Activated CD4-positive, alpha-beta T cell treated with anti-CD3 and anti-CD28 coated beads for 36 hours (primary cell): Measurements from ENCODE around the gene KNCN. TPM values are rescaled to one million over a fixed set of nuclear protein-coding genes. Genes with fewer than 3 reads are reported as not detected.

Experiments
- ATAC-seq: fragments of 200-7000 bp; cut with Tn5 transposase; one replicate; pipeline ENCODE4 v1.10.0; 2021; ENCODE audit warnings: mild to moderate bottlenecking, moderate library complexity
- CTCF ChIA-PET: fragments of 350-600 bp; sonication (Branson Sonifier 250); formaldehyde crosslinking; loops from one replicate; lab custom pipeline; 2021; ENCODE audit warnings: antibody characterized with exemption; lab: Charles Lee
- POLR2A ChIA-PET: fragments of 350-600 bp; sonication (Branson Sonifier 250); formaldehyde crosslinking; loops from one replicate; lab custom pipeline; 2021; ENCODE audit warnings: antibody characterized with exemption, inconsistent platforms; lab: Charles Lee
- DNase-seq: peaks from one replicate; pipeline ENCODE4 v3.0.0-alpha.2; 2020
- H3K27ac Mint-ChIP-seq: one replicate; pipeline ENCODE4 v1.8.0; 2021; ENCODE audit warnings: mixed read lengths
- H3K27me3 Mint-ChIP-seq: one replicate; pipeline ENCODE4 v1.8.0; 2021; ENCODE audit warnings: mixed read lengths
- H3K36me3 Mint-ChIP-seq: one replicate; pipeline ENCODE4 v1.8.0; 2021; ENCODE audit warnings: low read depth, mixed read lengths
- H3K4me1 Mint-ChIP-seq: one replicate; pipeline ENCODE4 v1.8.0; 2021; ENCODE audit warnings: mixed read lengths
- H3K4me3 Mint-ChIP-seq: one replicate; pipeline ENCODE4 v1.8.0; 2021; ENCODE audit warnings: mild to moderate bottlenecking, moderate library complexity, mixed read lengths
- H3K9me3 Mint-ChIP-seq: one replicate; pipeline ENCODE4 v1.8.0; 2021; ENCODE audit warnings: low read depth, mixed read lengths
- intact Hi-C, 2 experiments: fragments of 100-400 bp; cut with DNase I in 1 of 2; cut with micrococcal nuclease in 1 of 2; formaldehyde crosslinking; loops; one replicate each; pipeline versions ENCODE4 v1.14.2 to v1.15.1; 2022 to 2024; cut with DNase I, micrococcal nuclease
- total RNA-seq, 2 experiments: library from RNA; stranded (reverse); gene quantifications; one replicate each; pipeline ENCODE4 v1.2.3, GENCODE V29; 2021

Gene KNCN
- total RNA-seq, 2 experiments from 2014 or later: not detected

DNA sequence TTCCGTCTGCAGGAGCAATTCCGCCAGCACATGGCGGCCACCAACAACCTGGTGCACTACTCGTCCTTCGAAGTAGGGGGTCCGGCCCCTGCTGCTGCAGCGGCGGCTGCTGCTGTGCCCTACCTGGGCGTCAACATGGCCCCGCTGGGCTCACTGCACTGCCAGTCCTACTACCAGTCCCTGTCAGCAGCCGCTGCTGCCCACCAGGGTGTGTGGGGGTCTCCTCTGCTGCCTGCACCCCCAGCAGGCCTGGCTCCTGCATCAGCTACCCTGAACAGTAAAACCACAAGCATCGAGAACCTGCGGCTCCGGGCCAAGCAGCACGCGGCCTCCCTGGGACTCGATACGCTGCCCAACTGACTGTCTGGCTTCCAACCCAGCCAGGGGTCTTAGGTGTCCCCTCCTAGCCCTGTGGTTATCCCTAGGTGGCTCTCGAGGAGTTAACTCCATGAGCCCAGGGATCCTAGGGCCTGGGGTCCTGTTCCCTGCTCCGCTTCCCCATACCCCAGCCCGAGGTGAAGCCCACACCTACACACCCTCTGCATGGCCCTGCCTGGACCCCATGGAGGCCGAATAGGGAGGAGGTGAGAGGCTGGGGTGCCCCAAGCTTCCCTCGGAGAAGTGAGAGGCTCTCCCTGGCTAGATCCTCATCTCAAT, 39.2 kb downstream of the KNCN start:
- H3K27ac Mint-ChIP-seq: no peak overlapping the region
- POLR2A ChIA-PET: no interaction called here
- no peaks in the 10 kb centered on the region for H3K4me1 Mint-ChIP-seq
- CTCF ChIA-PET: no interaction called here
- ATAC-seq (no peak), DNase-seq (no peak)
- no peak overlapping the region for H3K4me3 Mint-ChIP-seq
- peaks cover 28% of the 10 kb centered on the region for H3K27me3 Mint-ChIP-seq
- intact Hi-C loops: no loop called here
- no peaks in the 10 kb centered on the region for H3K9me3 Mint-ChIP-seq
- H3K36me3 Mint-ChIP-seq: no peaks in the 10 kb centered on the region

DNA sequence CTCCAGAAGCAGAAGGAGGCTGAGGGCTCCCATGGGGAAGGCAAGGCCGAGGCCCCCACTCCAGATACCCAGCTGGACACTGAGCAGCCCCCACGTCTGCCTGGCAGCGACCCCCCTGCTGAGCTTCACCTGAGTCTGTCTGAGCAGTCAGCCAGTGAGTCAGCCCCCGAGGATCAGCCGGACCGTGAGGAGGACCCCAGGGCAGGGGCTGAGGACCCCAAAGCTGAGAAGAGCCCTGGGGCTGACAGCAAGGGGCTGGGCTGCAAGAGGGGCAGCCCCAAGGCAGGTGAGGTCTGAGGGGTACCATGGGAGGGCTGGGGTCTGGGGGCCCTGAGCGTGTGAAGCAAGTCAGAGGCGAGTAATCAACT, 40.5 kb downstream of the KNCN start:
- intact Hi-C loops: no loop called here
- CTCF ChIA-PET: interaction anchor here (0.6 kb wide), 1 partner anchor 33 kb away, joined by 4 read pairs; no protein-coding TSS in a partner anchor
- Mint-ChIP-seq H3K27me3 (peaks cover 22% of the 10 kb centered on the region), H3K4me1 (no peaks in the 10 kb centered on the region), H3K9me3 (no peaks in the 10 kb centered on the region), H3K36me3 (no peaks in the 10 kb centered on the region), H3K4me3 (no peak overlapping the region), H3K27ac (no peak overlapping the region)
- ATAC-seq: no peak
- DNase-seq: no peak
- POLR2A ChIA-PET: no interaction called here

DNA sequence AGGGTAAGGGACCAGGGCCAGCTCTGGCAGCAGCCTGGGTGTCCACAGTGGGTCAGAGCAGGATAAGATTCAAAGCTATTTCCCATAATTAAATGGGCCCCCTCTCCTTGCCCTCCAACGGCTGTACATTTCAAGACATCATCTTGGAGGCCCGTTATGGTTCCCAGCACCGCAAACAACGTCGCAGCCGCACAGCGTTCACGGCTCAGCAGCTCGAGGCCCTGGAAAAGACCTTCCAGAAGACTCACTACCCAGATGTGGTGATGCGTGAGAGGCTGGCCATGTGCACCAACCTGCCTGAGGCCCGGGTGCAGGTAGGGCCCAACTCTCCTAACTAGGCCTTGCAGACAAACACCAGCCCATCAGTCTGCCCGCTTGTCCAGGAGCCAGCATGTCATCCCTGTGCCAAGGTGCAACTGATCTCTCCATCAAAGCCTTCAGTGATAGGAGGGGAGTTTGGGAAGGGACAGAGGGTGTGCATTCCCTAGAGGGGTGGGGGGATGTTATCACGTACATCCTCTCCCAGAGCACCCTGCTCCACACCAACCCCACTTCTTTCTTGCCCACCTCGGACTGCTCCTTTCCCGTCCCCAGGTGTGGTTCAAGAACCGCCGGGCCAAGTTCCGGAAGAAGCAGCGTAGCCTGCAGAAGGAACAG, 41.0 kb downstream of the KNCN start:
- no peaks in the 10 kb centered on the region for H3K4me1 Mint-ChIP-seq
- no peaks in the 10 kb centered on the region for H3K36me3 Mint-ChIP-seq
- peaks cover 19% of the 10 kb centered on the region for H3K27me3 Mint-ChIP-seq
- no peaks in the 10 kb centered on the region for H3K9me3 Mint-ChIP-seq
- no peak overlapping the region for H3K27ac Mint-ChIP-seq
- intact Hi-C loops: no loop called here
- no peak for DNase-seq
- ChIA-PET CTCF (no interaction called here), POLR2A (no interaction called here)
- H3K4me3 Mint-ChIP-seq: no peak overlapping the region
- no peak for ATAC-seq

DNA sequence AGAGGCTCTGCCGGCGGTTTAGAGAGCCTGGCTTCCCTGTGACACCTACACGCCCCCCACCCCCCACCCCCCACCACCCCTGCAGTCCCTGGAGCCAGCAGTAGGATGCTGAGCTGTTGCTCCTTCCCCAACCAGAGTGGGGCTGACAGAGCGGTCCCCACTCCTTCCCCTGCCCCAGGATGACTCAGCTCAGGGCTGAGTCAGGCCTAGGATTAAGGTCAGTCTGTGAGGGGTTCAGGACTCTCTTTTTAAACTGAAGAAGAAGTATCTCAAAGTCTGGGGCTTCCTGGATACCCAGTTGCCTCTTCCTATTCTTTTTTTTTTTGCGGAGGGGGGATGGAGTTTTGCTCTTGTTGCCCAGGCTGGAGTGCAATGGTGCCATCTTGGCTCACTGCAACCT, 42.7 kb downstream of the KNCN start:
- no peaks in the 10 kb centered on the region for H3K36me3 Mint-ChIP-seq
- H3K27ac Mint-ChIP-seq: no peak overlapping the region
- no peak overlapping the region for H3K4me3 Mint-ChIP-seq
- no peaks in the 10 kb centered on the region for H3K9me3 Mint-ChIP-seq
- no peak for DNase-seq
- H3K4me1 Mint-ChIP-seq: no peaks in the 10 kb centered on the region
- POLR2A ChIA-PET: no interaction called here
- intact Hi-C loops: no loop called here
- peak; percentile 84 for ATAC-seq
- peaks cover 14% of the 10 kb centered on the region for H3K27me3 Mint-ChIP-seq
- CTCF ChIA-PET: interaction anchor here (1.2 kb wide), 1 partner anchor 13 kb away, joined by 4 read pairs; no protein-coding TSS in a partner anchor

DNA sequence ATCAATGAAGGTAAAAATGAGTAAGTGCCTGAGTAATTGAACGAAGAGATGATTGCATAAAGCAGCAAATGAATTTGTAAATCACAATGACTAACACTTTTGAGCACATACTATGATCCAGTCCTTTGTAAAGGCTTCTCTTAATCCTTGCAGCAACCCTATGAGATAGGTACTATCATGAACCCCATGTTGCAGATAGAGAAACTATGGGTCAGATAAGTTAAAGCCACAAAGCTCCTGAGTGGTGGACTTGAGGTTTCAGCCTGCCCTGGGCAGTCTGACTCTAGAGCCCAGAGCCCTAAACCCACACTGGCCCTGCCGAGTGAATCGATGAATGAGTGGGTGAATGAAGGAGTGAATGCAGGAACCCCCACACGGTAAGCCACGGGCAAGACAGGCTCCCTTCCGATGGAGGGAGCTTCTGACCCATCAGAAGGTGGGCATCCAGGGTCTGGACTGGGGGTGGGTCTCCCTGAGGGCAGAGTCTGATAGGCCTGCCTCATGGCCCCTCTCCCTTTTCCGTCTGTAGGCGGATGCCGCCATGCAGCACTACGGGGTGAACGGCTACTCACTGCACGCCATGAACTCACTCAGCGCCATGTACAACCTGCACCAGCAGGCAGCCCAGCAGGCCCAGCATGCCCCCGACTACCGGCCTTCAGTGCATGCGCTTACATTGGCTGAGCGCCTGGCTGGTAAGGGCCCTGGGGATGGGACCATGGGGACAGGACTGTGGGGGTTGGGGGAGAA, 44.8 kb downstream of the KNCN start:
- ChIA-PET POLR2A (no interaction called here), CTCF (no interaction called here)
- no peak for ATAC-seq
- Mint-ChIP-seq H3K36me3 (no peaks in the 10 kb centered on the region), H3K27me3 (peaks cover 23% of the 10 kb centered on the region), H3K9me3 (no peaks in the 10 kb centered on the region), H3K4me1 (no peaks in the 10 kb centered on the region), H3K27ac (no peak overlapping the region), H3K4me3 (no peak overlapping the region)
- no peak for DNase-seq
- intact Hi-C loops: no loop called here

DNA sequence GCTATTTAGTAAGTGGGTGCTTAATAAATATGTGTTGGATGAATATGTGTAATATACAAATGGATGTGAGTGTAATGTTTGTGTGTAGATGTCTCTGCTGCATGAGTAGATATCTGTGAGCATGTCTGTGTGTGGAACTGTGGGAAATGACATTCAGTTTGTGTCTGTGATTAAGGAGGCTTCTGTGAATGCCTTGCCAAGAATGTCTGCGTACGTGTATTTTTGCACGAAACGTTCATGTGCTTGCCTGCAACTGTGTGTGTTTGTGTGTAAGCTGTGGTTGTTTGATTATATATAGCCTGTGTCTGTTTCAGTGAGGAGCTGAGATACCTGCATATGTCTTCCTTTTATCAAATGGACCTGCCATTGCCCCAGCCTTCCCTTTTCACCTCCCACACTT, 48.0 kb downstream of the KNCN start:
- no peak overlapping the region for H3K27ac Mint-ChIP-seq
- no peaks in the 10 kb centered on the region for H3K4me1 Mint-ChIP-seq
- no peak for DNase-seq
- no peak overlapping the region for H3K4me3 Mint-ChIP-seq
- intact Hi-C loops: no loop called here
- H3K27me3 Mint-ChIP-seq: peaks cover 25% of the 10 kb centered on the region
- ATAC-seq: no peak
- no peaks in the 10 kb centered on the region for H3K9me3 Mint-ChIP-seq
- H3K36me3 Mint-ChIP-seq: no peaks in the 10 kb centered on the region
- ChIA-PET POLR2A (no interaction called here), CTCF (no interaction called here)

DNA sequence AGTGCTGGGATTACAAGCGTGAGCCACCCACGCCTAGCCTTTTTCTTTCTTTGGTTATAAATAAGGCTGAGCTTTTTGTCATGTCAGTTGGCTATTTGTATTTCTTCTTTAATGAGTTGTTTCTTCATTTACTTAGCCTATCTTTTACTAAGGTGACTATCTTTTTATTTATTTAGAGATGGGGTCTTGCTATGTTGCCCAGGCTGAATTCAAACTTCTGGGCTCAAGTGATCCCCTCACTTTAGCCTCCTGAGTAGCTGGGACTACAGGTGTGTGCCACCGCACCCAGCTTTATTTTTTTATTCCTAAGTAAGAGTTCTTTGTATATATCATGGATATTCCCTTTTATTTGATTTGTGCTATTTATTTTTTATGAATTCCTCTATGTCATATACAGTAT, 49.9 kb downstream of the KNCN start:
- Mint-ChIP-seq H3K27me3 (peaks cover 21% of the 10 kb centered on the region), H3K4me1 (no peaks in the 10 kb centered on the region), H3K27ac (no peak overlapping the region), H3K9me3 (no peaks in the 10 kb centered on the region), H3K4me3 (no peak overlapping the region), H3K36me3 (no peaks in the 10 kb centered on the region)
- POLR2A ChIA-PET: no interaction called here
- intact Hi-C loops: no loop called here
- no peak for DNase-seq
- CTCF ChIA-PET: interaction anchor here (0.7 to 1.2 kb wide), 7 partner anchors 11 to 224 kb away, joined by 3 to 5 read pairs (median 3); no protein-coding TSS in a partner anchor
- ATAC-seq: no peak

DNA sequence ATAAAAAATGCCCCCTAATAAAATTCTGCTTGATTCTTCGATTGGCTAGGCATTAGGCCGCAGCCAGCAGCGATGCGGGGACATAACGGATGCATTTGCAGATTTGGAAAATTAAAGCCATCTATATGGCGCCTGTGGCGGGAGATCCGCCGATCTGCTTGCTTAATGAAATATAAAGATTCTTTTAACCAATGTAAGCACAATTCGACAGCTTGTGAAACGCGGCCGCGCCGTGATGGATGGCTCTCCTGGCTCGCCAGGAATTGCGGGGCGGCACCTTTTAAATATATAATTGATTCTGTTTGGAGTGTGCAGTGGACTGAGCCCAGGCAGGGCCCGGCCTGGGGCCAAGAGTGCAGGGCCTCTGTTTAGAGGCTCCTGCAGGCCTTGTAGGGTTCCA, 53.8 kb downstream of the KNCN start:
- Mint-ChIP-seq H3K4me3 (no peak overlapping the region), H3K27me3 (peaks cover 40% of the 10 kb centered on the region), H3K4me1 (no peaks in the 10 kb centered on the region), H3K9me3 (no peaks in the 10 kb centered on the region), H3K27ac (no peak overlapping the region), H3K36me3 (no peaks in the 10 kb centered on the region)
- POLR2A ChIA-PET: no interaction called here
- CTCF ChIA-PET: interaction anchor here (0.7 kb wide), 1 partner anchor 20 kb away, joined by 4 read pairs; no protein-coding TSS in a partner anchor
- ATAC-seq (no peak), DNase-seq (no peak)
- intact Hi-C loops: no loop called here

DNA sequence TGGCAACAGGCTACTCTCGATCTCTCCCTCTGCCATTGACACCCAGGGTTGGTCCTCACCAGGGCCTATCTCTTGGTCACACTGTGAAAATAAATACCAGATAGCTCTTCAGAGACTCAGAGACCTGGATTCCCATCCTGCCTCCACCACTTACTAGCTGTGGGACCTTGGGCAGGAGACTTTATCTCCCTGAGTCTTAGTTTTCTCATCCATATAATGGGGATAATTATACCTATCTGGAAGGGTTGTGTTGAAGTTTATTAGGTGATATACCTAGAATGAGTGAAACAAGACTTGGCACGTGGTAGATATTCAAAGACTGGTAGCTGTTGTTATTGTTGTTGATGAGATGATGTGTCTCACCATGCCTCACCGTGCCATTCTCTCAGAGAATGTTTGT, 54.4 kb downstream of the KNCN start:
- intact Hi-C loops: no loop called here
- no peak for ATAC-seq
- Mint-ChIP-seq H3K27me3 (peaks cover 42% of the 10 kb centered on the region), H3K9me3 (no peaks in the 10 kb centered on the region), H3K27ac (no peak overlapping the region), H3K4me3 (no peak overlapping the region), H3K4me1 (peaks cover 4% of the 10 kb centered on the region), H3K36me3 (no peaks in the 10 kb centered on the region)
- CTCF ChIA-PET: interaction anchor here (0.7 kb wide), 1 partner anchor 19 kb away, joined by 4 read pairs; no protein-coding TSS in a partner anchor
- no peak for DNase-seq
- POLR2A ChIA-PET: no interaction called here

DNA sequence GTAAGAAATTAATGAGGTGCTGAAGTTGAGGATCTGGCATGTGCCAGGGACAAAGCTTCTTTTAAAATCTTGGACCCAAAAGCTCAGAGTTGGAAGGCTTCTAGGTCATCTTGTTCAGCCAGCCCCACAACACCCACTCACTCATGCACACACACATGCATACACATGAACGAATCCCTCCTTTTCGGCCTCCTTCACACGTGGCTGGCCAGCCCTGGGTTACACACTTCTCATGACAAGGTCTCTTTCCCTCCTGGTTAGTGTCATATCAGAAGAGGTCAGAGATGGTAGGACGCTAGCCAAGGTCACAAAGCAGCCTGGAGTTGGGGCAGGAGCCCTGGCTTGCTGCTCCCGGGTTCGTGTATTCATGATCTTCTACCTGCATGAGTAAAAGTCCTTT, 54.9 kb downstream of the KNCN start:
- intact Hi-C loops: no loop called here
- peaks cover 6% of the 10 kb centered on the region for H3K4me1 Mint-ChIP-seq
- H3K4me3 Mint-ChIP-seq: no peak overlapping the region
- H3K36me3 Mint-ChIP-seq: no peaks in the 10 kb centered on the region
- DNase-seq: no peak
- ChIA-PET POLR2A (no interaction called here), CTCF (no interaction called here)
- no peaks in the 10 kb centered on the region for H3K9me3 Mint-ChIP-seq
- ATAC-seq: no peak
- H3K27ac Mint-ChIP-seq: no peak overlapping the region
- H3K27me3 Mint-ChIP-seq: peaks cover 45% of the 10 kb centered on the region

DNA sequence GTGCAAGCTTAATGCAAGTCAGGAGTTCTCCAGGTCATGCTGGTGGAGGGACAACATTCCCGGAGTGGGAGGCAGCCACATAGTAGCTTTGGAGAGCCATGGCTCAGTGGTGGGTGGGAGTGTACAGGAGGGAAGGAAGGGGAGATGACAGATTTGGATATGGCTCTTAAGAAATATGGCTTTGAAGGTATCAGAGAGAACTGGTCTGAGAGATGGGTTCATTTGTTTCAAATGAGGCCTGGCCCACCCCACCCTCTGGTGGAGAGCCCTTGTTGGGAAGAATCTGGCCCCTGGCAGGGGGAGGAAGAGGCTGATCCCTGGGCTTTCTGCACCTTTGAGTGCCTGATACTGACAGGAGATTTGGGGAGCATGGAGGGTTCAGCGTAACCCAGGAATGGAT, 55.7 kb downstream of the KNCN start:
- no peak for DNase-seq
- ATAC-seq: no peak
- POLR2A ChIA-PET: no interaction called here
- Mint-ChIP-seq H3K9me3 (no peaks in the 10 kb centered on the region), H3K27me3 (peaks cover 47% of the 10 kb centered on the region), H3K27ac (no peak overlapping the region), H3K36me3 (no peaks in the 10 kb centered on the region), H3K4me1 (peaks cover 6% of the 10 kb centered on the region), H3K4me3 (no peak overlapping the region)
- intact Hi-C loops: no loop called here
- CTCF ChIA-PET: interaction anchor here (2.0 kb wide), 1 partner anchor 31 kb away, joined by 7 read pairs; no protein-coding TSS in a partner anchor
